Ascending aorta (tissue), 2 donors: Measurements from ENCODE around the gene GGACT. TPM values are rescaled to one million over a fixed set of nuclear protein-coding genes. Genes with fewer than 3 reads are reported as not detected.

Experiments
- DNase-seq, 2 donors: peaks; one replicate each; pipeline ENCODE4 v3.0.0-alpha.2; 2019; ENCODE audit warnings: low spot score in 2 of 2
- H3K27ac ChIP-seq, 2 donors: fragments of 200-600 bp; sonication (generic); one replicate each; pipeline ENCODE4 v1.5.1; 2016 to 2017; ENCODE audit warnings: mild to moderate bottlenecking in 1 of 2
- H3K27me3 ChIP-seq: fragments of 200-600 bp; sonication (generic); one replicate; pipeline ENCODE4 v1.5.1; 2017
- H3K36me3 ChIP-seq, 2 donors: fragments of 200-600 bp; sonication (generic); one replicate each; pipeline ENCODE4 v1.5.1; 2016
- H3K4me1 ChIP-seq, 2 donors: fragments of 200-600 bp; sonication (generic); one replicate each; pipeline ENCODE4 v1.5.1; 2016 to 2017; ENCODE audit warnings: mild to moderate bottlenecking in 1 of 2
- H3K4me3 ChIP-seq, 2 donors: fragments of 200-600 bp; sonication (generic); one replicate each; pipeline ENCODE4 v1.5.1; 2016 to 2017; ENCODE audit warnings: mild to moderate bottlenecking in 1 of 2
- H3K9me3 ChIP-seq, 2 donors: fragments of 200-600 bp; sonication (generic); one replicate each; pipeline ENCODE4 v1.5.1; 2016
- intact Hi-C: fragments of 100-400 bp; cut with DNase I; formaldehyde crosslinking; loops from one replicate; pipeline ENCODE4 v1.15.1; 2023
- total RNA-seq: library from RNA; depleted of rRNA; stranded (reverse); fragments of >200 nt; gene quantifications from one replicate; pipeline ENCODE4 v1.1.0, GENCODE V29; 2016
- TF ChIP-seq, protein P1 (sequence below), 3 experiments: fragments of 200-600 bp in 2 of 3; fragments of 450-650 bp in 1 of 3; sonication (generic) in 2 of 3; IDR thresholded peaks; one replicate each; pipeline ENCODE4 v1.5.1; 2016 to 2019; ENCODE audit warnings: antibody characterized with exemption in 3 of 3, mild to moderate bottlenecking in 1 of 3, moderate library complexity in 1 of 3

Gene GGACT
- total RNA-seq, 1 donor from 2014 or later, result 1.2 TPM

DNA sequence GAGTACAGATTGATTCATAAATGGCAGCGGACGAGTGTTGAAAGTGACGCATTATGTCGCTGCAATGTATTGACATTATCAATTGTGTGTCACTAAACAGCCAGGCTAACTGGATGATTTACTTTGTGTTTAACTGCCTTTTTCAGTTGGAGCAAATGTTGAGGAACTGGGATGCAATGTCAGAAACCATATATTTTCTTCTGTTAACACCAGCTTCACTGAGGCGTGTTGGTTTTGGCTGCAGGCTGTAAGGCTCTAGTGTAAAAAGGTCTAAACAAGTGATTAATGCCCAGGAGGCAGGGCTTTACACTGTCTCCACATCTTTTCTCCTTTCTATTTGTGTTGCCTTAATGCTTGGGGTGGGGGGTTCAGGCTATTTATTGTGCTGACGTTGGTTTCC, 80.1 kb downstream of the GGACT start:
- intact Hi-C loops, result no loop called here
- H3K27me3 ChIP-seq, result no peaks in the 10 kb centered on the region
- no peak for DNase-seq
- no peak overlapping the region for H3K4me3 ChIP-seq
- no peaks in the 10 kb centered on the region for H3K9me3 ChIP-seq
- H3K4me1 ChIP-seq, result no peaks in the 10 kb centered on the region
- TF ChIP-seq, protein P1, sequence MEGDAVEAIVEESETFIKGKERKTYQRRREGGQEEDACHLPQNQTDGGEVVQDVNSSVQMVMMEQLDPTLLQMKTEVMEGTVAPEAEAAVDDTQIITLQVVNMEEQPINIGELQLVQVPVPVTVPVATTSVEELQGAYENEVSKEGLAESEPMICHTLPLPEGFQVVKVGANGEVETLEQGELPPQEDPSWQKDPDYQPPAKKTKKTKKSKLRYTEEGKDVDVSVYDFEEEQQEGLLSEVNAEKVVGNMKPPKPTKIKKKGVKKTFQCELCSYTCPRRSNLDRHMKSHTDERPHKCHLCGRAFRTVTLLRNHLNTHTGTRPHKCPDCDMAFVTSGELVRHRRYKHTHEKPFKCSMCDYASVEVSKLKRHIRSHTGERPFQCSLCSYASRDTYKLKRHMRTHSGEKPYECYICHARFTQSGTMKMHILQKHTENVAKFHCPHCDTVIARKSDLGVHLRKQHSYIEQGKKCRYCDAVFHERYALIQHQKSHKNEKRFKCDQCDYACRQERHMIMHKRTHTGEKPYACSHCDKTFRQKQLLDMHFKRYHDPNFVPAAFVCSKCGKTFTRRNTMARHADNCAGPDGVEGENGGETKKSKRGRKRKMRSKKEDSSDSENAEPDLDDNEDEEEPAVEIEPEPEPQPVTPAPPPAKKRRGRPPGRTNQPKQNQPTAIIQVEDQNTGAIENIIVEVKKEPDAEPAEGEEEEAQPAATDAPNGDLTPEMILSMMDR (IDR thresholded peaks at IDR 0.05), result no peak
- H3K27ac ChIP-seq, result no peak overlapping the region
- no peaks in the 10 kb centered on the region for H3K36me3 ChIP-seq

DNA sequence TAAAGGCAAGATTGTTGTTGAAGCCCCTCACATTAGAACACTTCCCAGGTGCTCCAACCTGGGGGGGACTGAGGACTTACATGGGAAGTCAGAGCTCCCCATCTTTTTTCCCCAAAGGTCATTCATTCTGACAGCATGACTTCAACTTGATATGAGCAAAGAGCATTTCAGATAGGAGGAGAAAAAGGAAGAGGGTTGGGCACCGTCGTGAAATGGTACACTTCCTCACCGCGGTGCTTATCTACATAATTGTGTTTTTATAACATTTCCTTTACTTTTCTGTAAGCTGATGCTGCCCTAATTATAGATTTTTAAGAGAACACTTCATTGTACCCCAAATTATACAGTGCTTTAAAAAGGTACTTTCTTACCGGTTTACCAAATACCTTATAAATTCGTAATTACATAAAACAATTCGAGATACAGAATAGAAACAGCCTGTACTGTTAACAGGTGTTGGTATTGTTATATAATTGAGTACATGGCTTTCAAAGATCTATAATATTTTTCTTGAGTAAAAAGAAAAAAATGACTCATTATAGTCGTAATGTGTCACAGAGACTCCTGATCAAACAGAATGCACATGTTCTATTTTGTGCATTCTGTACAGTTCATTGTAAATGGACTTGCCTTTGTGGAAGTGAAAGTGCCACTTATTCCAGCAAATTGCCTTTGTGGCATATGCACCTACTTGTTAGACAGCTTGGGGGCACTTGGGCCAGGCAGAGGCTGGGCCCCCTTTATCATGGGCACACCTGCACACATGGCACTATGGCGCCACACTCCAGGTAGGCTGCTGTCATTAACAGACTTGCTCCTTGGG, 81.8 kb downstream of the GGACT start:
- no peaks in the 10 kb centered on the region for H3K27me3 ChIP-seq
- TF ChIP-seq, protein P1 (IDR thresholded peaks at IDR 0.05), result no peak
- intact Hi-C loops, result no loop called here
- H3K4me1 ChIP-seq, result no peaks in the 10 kb centered on the region
- H3K9me3 ChIP-seq, result no peaks in the 10 kb centered on the region
- H3K36me3 ChIP-seq, result no peaks in the 10 kb centered on the region
- H3K27ac ChIP-seq, result no peak overlapping the region
- no peak overlapping the region for H3K4me3 ChIP-seq
- DNase-seq, result no peak

DNA sequence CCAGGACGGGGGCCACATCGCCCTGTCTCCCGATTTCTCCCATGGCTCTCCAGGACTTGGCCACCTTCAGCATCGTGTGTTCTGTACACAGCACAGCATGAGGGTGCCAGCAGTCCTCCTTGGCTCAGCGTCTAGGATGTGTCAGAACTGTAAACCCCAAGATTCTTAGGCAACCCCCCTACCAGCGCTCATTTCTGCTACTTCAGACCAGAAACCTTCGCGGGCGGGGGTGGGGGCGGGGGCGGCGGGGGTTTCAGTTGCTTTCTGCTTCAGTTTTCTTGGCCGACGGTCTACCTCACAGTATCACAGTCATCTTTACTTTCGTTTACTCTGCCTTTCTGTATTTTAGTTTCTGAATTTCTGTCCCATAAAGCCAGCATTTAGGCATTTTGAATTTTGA, 82.4 kb downstream of the GGACT start:
- Histone ChIP-seq H3K36me3 (no peaks in the 10 kb centered on the region), H3K4me3 (no peak overlapping the region), H3K27ac (no peak overlapping the region), H3K9me3 (no peaks in the 10 kb centered on the region), H3K4me1 (no peaks in the 10 kb centered on the region), H3K27me3 (no peaks in the 10 kb centered on the region)
- intact Hi-C loops, result no loop called here
- TF ChIP-seq, protein P1 (IDR thresholded peaks at IDR 0.05), result no peak
- no peak for DNase-seq

DNA sequence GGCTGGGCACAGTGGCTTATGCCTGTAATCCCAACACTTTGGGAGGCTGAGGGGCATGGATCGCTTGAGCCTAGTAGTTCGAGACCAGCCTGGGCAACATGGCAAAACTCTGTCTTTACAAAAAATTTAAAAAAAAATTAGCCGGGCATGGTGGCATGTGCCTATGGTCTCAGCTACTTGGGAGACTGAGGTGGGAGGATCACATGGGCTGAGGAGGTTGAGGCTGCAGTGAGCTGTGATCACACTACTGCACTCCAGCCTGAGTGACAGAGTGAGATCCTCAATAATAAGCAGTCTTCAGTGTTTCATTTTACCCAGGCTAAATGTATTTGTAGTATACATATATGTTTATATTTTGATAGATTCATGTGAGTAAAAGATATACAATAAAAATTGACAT, 85.0 kb downstream of the GGACT start:
- Histone ChIP-seq H3K9me3 (no peaks in the 10 kb centered on the region), H3K27me3 (no peaks in the 10 kb centered on the region), H3K4me3 (no peak overlapping the region), H3K27ac (no peak overlapping the region), H3K36me3 (no peaks in the 10 kb centered on the region), H3K4me1 (no peaks in the 10 kb centered on the region)
- DNase-seq, result no peak
- intact Hi-C loops, result no loop called here
- TF ChIP-seq, protein P1 (IDR thresholded peaks at IDR 0.05), result no peak

DNA sequence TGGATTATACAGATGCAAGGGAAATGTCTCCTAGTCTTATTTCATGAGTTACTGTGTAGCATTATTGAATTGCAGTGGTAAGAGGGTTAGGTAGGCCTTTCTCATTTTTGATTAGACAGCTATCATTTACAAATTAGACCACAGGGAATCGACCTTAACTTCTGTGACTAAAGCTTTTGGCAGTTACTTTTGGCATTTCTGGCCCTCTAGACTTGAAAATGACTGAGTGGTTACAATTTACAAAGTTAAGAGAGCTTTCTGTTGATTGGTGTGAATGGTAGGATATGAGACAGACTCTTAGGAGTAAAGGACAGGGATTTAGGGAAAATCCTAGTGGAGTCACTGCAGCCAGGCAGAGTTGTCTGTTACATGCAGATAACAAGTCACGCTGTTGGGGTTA, 86.1 kb downstream of the GGACT start:
- H3K9me3 ChIP-seq, result no peaks in the 10 kb centered on the region
- H3K27ac ChIP-seq, result no peak overlapping the region
- intact Hi-C loops, result no loop called here
- no peaks in the 10 kb centered on the region for H3K36me3 ChIP-seq
- H3K4me3 ChIP-seq, result no peak overlapping the region
- TF ChIP-seq, protein P1 (IDR thresholded peaks at IDR 0.05), result no peak
- no peaks in the 10 kb centered on the region for H3K27me3 ChIP-seq
- H3K4me1 ChIP-seq, result no peaks in the 10 kb centered on the region
- no peak for DNase-seq
